Endothelial cell of umbilical vein (primary cell): ENCODE measurements around the gene SHMT1. TPM values are rescaled to one million over a fixed set of nuclear protein-coding genes. Genes with fewer than 3 reads are reported as not detected.

Experiments
- BruUV-seq: library from RNA; stranded (reverse); fragments of 400-500 nt; replicated peaks from 2 replicates; lab custom pipeline; 2021; lab: Mats Ljungman, UMichigan
- CTCF ChIA-PET: fragments of 300-600, 350-600 bp; sonication (Branson Sonifier 250); formaldehyde crosslinking; loops from one replicate; lab custom pipeline; 2021; ENCODE audit warnings: antibody characterized with exemption, inconsistent platforms; lab: Charles Lee
- POLR2A ChIA-PET: fragments of 300-600, 350-600 bp; sonication (Branson Sonifier 250); formaldehyde crosslinking; loops from one replicate; lab custom pipeline; 2021; ENCODE audit warnings: antibody characterized with exemption, inconsistent platforms; lab: Charles Lee
- DNase-seq: peaks from one replicate; pipeline ENCODE4 v3.0.0-alpha.2; 2011; ENCODE audit warnings: low read depth, low spot score
- FAIRE-seq: peaks from 2 replicates; lab custom pipeline; 2011; peaks lifted over from hg19 to GRCh38; lab: Jason Lieb, UNC
- H2AFZ ChIP-seq: 2 replicates; pipeline ENCODE4 v1.6.0; 2012; ENCODE audit warnings: low read depth, low read length, control low read depth, inconsistent platforms
- H3K27ac ChIP-seq: 2 replicates; pipeline ENCODE4 v1.5.1; 2011; ENCODE audit warnings: low read depth, mild to moderate bottlenecking, control low read depth, low read length, moderate library complexity; ENCODE audit not compliant: insufficient read depth
- H3K27me3 ChIP-seq, 2 experiments: 2 replicates each; pipeline versions ENCODE4 v1.6.0 to v1.6.1; 2011; ENCODE audit warnings: low read length in 2 of 2, mixed read lengths in 1 of 2; ENCODE audit not compliant: control insufficient read depth in 2 of 2, insufficient read depth in 2 of 2
- H3K36me3 ChIP-seq, 2 experiments: 2 replicates in 1 of 2; 3 replicates in 1 of 2; pipeline ENCODE4 v1.5.1; 2011; ENCODE audit warnings: low read length in 2 of 2, mild to moderate bottlenecking in 1 of 2, moderate library complexity in 1 of 2; ENCODE audit not compliant: control insufficient read depth in 2 of 2, insufficient read depth in 2 of 2; ENCODE audit errors: extremely low read depth in 1 of 2
- H3K4me1 ChIP-seq: 3 replicates; pipeline ENCODE4 v1.5.1; 2011; ENCODE audit warnings: mild to moderate bottlenecking, low read length; ENCODE audit not compliant: control insufficient read depth, insufficient read depth; ENCODE audit errors: extremely low read depth
- H3K4me2 ChIP-seq: 2 replicates; pipeline ENCODE4 v1.6.1; 2011; ENCODE audit warnings: low read length, control low read depth, mixed read lengths; ENCODE audit not compliant: insufficient read depth
- H3K4me3 ChIP-seq, 3 experiments: fragments of 200-600 bp in 1 of 3; sonication (generic), shearing (Covaris generic) in 1 of 3; replicated peaks in 1 of 3; 2 replicates each; pipeline ENCODE4 v1.5.1; 2011 to 2016; ENCODE audit warnings: control low read depth in 3 of 3, low read length in 3 of 3, mild to moderate bottlenecking in 2 of 3, inconsistent platforms in 1 of 3, low read depth in 1 of 3, moderate library complexity in 1 of 3; ENCODE audit not compliant: insufficient read depth in 1 of 3
- H3K79me2 ChIP-seq: 2 replicates; pipeline ENCODE4 v1.6.0; 2012; ENCODE audit warnings: low read length, inconsistent platforms; ENCODE audit not compliant: control insufficient read depth, insufficient read depth
- H3K9ac ChIP-seq: replicated peaks from 2 replicates; pipeline ENCODE3; 2011; ENCODE audit warnings: low read length, control low read depth; ENCODE audit not compliant: insufficient read depth; ENCODE audit errors: extremely low read depth
- H3K9me1 ChIP-seq: replicated peaks from 3 replicates; pipeline ENCODE4 v1.6.0; 2011; ENCODE audit warnings: mild to moderate bottlenecking, low read length; ENCODE audit not compliant: control insufficient read depth, insufficient read depth; ENCODE audit errors: extremely low read depth
- H3K9me3 ChIP-seq: replicated peaks from 2 replicates; pipeline ENCODE4 v1.5.1; 2012; ENCODE audit warnings: low read length, inconsistent platforms; ENCODE audit not compliant: control insufficient read depth, insufficient read depth
- H4K20me1 ChIP-seq: replicated peaks from 2 replicates; pipeline ENCODE3; 2011; ENCODE audit warnings: mild to moderate bottlenecking, low read length; ENCODE audit not compliant: control insufficient read depth, insufficient read depth; ENCODE audit errors: extremely low read depth
- EZH2 ChIP-seq: IDR thresholded peaks from 2 replicates; pipeline ENCODE4 v1.6.1; 2012; ENCODE audit warnings: borderline replicate concordance, low read depth, mild to moderate bottlenecking, moderate library complexity, low read length, inconsistent platforms; ENCODE audit not compliant: severe bottlenecking
- FOS ChIP-seq: IDR thresholded peaks from 2 replicates; pipeline ENCODE4 v1.6.1; 2011; ENCODE audit warnings: mild to moderate bottlenecking, low read length, moderate library complexity, borderline replicate concordance; ENCODE audit not compliant: insufficient read depth
- GATA2 ChIP-seq: IDR thresholded peaks from 2 replicates; pipeline ENCODE4 v1.7.0; 2011; ENCODE audit warnings: low read depth, mild to moderate bottlenecking, moderate library complexity, mixed read lengths, low read length; ENCODE audit not compliant: insufficient read length, insufficient read depth
- JUN ChIP-seq: IDR thresholded peaks from 2 replicates; pipeline ENCODE4 v1.6.1; 2011; ENCODE audit warnings: borderline replicate concordance, low read depth; ENCODE audit not compliant: insufficient read length, insufficient read depth
- MYC ChIP-seq: IDR thresholded peaks from one replicate; pipeline ENCODE4 v1.6.1; 2011; ENCODE audit warnings: mild to moderate bottlenecking, low read depth, low read length
- POLR2A ChIP-seq: IDR thresholded peaks from 2 replicates; pipeline ENCODE4 v1.6.1; 2012; ENCODE audit warnings: low read depth, mild to moderate bottlenecking, control low read depth, low read length
- POLR2AphosphoS5 ChIP-seq: IDR thresholded peaks from 2 replicates; pipeline ENCODE4 v1.6.1; 2012; ENCODE audit warnings: low read depth, mild to moderate bottlenecking, control low read depth, low read length, moderate library complexity; ENCODE audit not compliant: insufficient read depth
- dilution Hi-C: fragments of 300-500 bp; cut with MboI; formaldehyde crosslinking; loops from one replicate; pipeline ENCODE4 v1.15.0; 2019; ENCODE audit warnings: low sequenced_read_pairs; ENCODE audit not compliant: extremely low pct_ligation_motif_present
- intact Hi-C: fragments of 100-400 bp; cut with micrococcal nuclease; formaldehyde crosslinking; loops from one replicate; pipeline ENCODE4 v1.10.0; 2022
- polyA plus RNA-seq, 4 experiments: library from polyadenylated mRNA; depleted of rRNA in 3 of 4; stranded (reverse) in 3 of 4; unstranded in 1 of 4; fragments of >200 nt; gene quantifications; 2 replicates each; pipeline versions ENCODE4 v1.2.1 to v1.2.3, GENCODE V29; 2011 to 2012; ENCODE audit warnings: missing spikeins in 1 of 4
- total RNA-seq: library from RNA; stranded (reverse); gene quantifications from 2 replicates; pipeline ENCODE4 v1.2.3, GENCODE V29; 2021
- TF ChIP-seq, protein P1 (sequence below): IDR thresholded peaks from 2 replicates; pipeline ENCODE4 v1.6.1; 2011; ENCODE audit not compliant: insufficient read depth, insufficient read length
- TF ChIP-seq, protein P2 (sequence below), 2 donors: IDR thresholded peaks; 1 replicate in 1 of 2; 2 replicates in 1 of 2; pipeline ENCODE4 v1.5.1; 2011; ENCODE audit warnings: low read length in 2 of 2, mild to moderate bottlenecking in 2 of 2, moderate library complexity in 2 of 2, control low read depth in 1 of 2, inconsistent platforms in 1 of 2, low read depth in 1 of 2; ENCODE audit not compliant: insufficient read depth in 1 of 2; ENCODE audit errors: extremely low read depth in 1 of 2

Gene SHMT1
- total and polyA plus RNA-seq, 2 donors (not counting 3 experiments of a cell fraction or from before 2014, with no cell fraction given), result 18.9 to 27.6 TPM

DNA sequence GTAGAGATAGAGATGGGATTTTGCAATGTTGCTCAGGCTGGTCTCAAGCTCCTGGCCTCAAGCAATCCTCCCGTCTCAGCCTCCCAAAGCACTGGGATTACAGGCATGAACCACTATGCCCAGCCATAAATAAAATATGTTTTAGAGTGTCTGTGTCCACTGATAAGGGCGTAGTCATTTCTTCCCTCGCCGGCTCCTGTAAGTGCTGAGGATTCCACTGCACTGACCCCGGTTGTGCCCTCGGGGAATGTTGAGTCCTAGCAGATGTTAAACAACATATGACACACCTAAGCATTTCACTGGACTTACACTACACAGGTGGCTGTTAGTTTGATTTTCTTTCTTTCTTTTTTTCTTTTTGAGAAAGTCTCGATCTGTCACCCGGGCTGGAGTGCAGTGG is 5.6 kb upstream of the SHMT1 start:
- ChIA-PET CTCF (interaction anchor here (1.0 kb wide), 1 partner anchor 14 kb away, joined by 3 read pairs; no protein-coding TSS in a partner anchor), POLR2A (no interaction called here)
- Histone ChIP-seq H3K79me2 (no peaks in the 10 kb centered on the region), H3K9me3 (no peaks in the 10 kb centered on the region), H3K9ac (no peak overlapping the region), H3K36me3 (no peaks in the 10 kb centered on the region), H3K27me3 (peaks cover 0 to 4% of the 10 kb centered on the region in 2 experiments), H3K9me1 (no peaks in the 10 kb centered on the region), H3K4me3 (no peak overlapping the region), H4K20me1 (no peaks in the 10 kb centered on the region), H3K4me2 (no peak overlapping the region), H3K27ac (no peak overlapping the region), H2AFZ (no peak overlapping the region), H3K4me1 (no peaks in the 10 kb centered on the region)
- no TSS peak for BruUV-seq
- TF ChIP-seq, protein P1, sequence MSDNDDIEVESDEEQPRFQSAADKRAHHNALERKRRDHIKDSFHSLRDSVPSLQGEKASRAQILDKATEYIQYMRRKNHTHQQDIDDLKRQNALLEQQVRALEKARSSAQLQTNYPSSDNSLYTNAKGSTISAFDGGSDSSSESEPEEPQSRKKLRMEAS, result no peak
- TF ChIP-seq POLR2A (no peak), JUN (no peak), GATA2 (no peak), MYC (no peak), EZH2 (no peak), FOS (no peak), POLR2AphosphoS5 (no peak)
- TF ChIP-seq, protein P2, sequence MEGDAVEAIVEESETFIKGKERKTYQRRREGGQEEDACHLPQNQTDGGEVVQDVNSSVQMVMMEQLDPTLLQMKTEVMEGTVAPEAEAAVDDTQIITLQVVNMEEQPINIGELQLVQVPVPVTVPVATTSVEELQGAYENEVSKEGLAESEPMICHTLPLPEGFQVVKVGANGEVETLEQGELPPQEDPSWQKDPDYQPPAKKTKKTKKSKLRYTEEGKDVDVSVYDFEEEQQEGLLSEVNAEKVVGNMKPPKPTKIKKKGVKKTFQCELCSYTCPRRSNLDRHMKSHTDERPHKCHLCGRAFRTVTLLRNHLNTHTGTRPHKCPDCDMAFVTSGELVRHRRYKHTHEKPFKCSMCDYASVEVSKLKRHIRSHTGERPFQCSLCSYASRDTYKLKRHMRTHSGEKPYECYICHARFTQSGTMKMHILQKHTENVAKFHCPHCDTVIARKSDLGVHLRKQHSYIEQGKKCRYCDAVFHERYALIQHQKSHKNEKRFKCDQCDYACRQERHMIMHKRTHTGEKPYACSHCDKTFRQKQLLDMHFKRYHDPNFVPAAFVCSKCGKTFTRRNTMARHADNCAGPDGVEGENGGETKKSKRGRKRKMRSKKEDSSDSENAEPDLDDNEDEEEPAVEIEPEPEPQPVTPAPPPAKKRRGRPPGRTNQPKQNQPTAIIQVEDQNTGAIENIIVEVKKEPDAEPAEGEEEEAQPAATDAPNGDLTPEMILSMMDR (IDR thresholded peaks at IDR 0.05; ENCODE audit: extremely low read depth in 1 of 2, insufficient read depth in 1 of 2, low read depth in 1 of 2, low read length in 2 of 2), result no peak
- FAIRE-seq (no peak), DNase-seq (no peak)
- dilution Hi-C loops, result no loop called here
- intact Hi-C loops, result no loop called here
